GM06990 (cell line): Measurements from ENCODE around the gene VNN1.

Experiments
- DNase-seq: peaks from one replicate; pipeline ENCODE4 v3.0.0-alpha.2; 2011; ENCODE audit not compliant: insufficient read length; ENCODE audit errors: extremely low read depth
- H3K27me3 ChIP-seq: replicated peaks from 2 replicates; pipeline ENCODE4 v1.6.0; 2011; ENCODE audit warnings: low read length; ENCODE audit not compliant: control insufficient read depth, insufficient read depth
- H3K36me3 ChIP-seq: 2 replicates; pipeline ENCODE4 v1.5.1; 2011; ENCODE audit warnings: low read length; ENCODE audit not compliant: control insufficient read depth, insufficient read depth
- H3K4me3 ChIP-seq: replicated peaks from 2 replicates; pipeline ENCODE4 v1.5.1; 2011; ENCODE audit warnings: low read depth, mild to moderate bottlenecking, control low read depth, low read length
- TF ChIP-seq, protein P1 (sequence below): IDR thresholded peaks from 2 replicates; pipeline ENCODE4 v1.5.1; 2011; ENCODE audit warnings: low read length, control low read depth, mild to moderate bottlenecking, inconsistent platforms; ENCODE audit not compliant: insufficient read depth, poor library complexity, severe bottlenecking

VNN1 gene

DNA sequence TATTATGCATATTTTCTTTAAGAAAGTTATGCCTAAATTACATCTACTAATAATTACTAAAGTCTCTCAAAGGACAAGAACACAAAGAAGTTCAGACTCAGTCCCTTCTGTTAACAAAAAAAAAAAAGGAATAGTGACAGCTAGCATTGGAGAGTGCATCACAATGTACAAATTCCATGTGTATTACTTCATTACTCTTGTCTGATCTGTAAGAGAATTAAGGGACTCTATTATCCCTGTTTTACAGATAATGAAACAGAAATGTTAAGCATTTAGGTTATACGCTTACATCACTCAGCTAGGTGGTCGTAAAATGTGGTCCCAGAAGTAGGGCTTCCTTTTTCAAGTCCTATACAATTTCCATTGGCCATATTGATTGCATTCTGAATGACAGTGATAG, 17.2 kb upstream of the VNN1 start:
- Histone ChIP-seq H3K27me3 (no peaks in the 10 kb centered on the region), H3K4me3 (no peak overlapping the region), H3K36me3 (no peaks in the 10 kb centered on the region)
- no peak for DNase-seq
- TF ChIP-seq, protein P1, sequence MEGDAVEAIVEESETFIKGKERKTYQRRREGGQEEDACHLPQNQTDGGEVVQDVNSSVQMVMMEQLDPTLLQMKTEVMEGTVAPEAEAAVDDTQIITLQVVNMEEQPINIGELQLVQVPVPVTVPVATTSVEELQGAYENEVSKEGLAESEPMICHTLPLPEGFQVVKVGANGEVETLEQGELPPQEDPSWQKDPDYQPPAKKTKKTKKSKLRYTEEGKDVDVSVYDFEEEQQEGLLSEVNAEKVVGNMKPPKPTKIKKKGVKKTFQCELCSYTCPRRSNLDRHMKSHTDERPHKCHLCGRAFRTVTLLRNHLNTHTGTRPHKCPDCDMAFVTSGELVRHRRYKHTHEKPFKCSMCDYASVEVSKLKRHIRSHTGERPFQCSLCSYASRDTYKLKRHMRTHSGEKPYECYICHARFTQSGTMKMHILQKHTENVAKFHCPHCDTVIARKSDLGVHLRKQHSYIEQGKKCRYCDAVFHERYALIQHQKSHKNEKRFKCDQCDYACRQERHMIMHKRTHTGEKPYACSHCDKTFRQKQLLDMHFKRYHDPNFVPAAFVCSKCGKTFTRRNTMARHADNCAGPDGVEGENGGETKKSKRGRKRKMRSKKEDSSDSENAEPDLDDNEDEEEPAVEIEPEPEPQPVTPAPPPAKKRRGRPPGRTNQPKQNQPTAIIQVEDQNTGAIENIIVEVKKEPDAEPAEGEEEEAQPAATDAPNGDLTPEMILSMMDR: no peak

DNA sequence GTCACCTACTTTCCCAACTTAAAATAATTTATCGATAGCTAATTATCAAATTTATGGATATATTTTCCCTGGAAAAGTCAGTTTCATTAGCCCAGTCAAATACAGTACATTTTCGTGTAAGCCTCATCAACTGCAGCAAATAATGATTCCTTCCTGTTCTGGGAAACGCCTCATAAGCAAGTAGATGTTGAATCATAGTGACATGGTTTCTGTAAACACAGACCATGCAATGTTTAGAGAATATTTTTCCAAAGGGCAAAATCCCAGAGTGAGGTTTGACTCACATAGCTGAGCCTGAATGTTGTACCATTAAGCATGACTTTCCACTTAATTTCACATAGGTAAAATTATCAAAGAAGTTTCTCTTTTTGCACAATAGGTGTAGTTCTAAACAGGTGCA, 16.7 kb upstream of the VNN1 start:
- DNase-seq: no peak
- Histone ChIP-seq H3K4me3 (no peak overlapping the region), H3K36me3 (no peaks in the 10 kb centered on the region), H3K27me3 (no peaks in the 10 kb centered on the region)
- TF ChIP-seq, protein P1: no peak

DNA sequence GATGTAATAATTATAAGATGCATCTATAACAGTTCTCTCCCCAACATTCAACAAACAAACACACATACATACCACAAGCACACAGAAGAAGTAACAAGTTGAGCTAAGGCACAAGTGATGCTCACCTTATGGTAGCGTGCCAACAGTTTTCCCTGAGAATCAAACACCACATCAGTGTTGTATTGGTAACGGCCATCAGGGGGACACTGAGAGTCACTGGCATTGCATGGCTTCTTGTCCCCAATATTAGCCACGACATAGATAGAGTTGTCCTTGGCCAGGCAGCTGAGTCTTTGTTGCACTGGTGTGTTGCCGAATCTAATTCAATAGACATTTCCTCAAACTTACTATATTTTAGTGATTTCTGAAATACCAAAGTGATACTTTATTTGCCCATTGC, 14.8 kb upstream of the VNN1 start:
- Histone ChIP-seq H3K27me3 (no peaks in the 10 kb centered on the region), H3K4me3 (no peak overlapping the region), H3K36me3 (no peaks in the 10 kb centered on the region)
- TF ChIP-seq, protein P1: peak; percentile 12
- no peak for DNase-seq

DNA sequence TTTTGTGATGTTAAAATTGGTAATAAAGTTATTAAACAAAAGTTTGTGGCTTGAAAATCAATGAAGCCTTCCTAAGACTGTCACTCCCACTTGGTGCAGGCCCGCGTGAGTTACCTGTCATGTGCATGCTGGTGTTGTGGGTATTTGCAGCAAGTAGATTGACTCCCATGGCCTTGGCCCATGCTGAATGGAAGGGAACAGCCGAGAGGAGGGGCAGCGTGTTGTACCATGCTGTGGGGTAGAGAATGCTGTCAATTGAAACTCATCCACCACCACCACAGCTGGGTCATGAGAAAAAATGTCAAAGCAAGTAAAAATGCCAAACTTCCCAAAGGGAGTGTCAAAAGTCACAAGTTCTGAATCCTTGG, 12.7 kb upstream of the VNN1 start:
- TF ChIP-seq, protein P1: no peak
- no peaks in the 10 kb centered on the region for H3K36me3 ChIP-seq
- no peaks in the 10 kb centered on the region for H3K27me3 ChIP-seq
- no peak for DNase-seq
- H3K4me3 ChIP-seq: no peak overlapping the region

DNA sequence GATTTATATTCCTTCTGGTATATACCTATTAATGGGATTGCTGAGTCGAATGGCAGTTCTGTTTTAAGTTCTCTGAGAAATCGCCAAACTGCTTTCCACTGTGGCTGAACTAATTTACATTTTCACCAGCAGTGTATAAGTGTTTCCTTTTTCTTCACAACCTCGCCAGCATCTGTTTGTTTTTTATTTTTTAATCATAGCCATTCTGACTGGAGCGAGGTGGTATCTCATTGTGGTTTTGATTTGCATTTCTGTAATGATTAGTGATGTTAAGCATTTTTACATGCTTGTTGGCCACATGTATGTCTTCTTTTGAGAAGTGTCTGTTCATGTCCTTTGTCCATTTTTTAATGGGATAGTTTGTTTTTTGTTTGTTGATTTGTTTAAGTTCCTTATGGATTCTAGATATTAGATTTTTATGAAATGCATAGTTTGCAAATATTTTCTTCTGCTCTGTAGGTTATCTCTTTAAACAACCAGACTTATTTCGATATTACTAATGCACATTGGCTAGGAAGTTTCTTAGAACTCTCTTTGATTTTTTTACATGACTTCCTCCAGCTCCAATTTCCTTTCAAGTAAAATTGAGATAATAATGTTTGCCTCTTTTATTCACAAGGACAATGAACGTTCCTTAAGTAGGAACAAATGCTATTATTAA, 12.2 kb upstream of the VNN1 start:
- TF ChIP-seq, protein P1: no peak
- no peaks in the 10 kb centered on the region for H3K36me3 ChIP-seq
- no peaks in the 10 kb centered on the region for H3K27me3 ChIP-seq
- H3K4me3 ChIP-seq: no peak overlapping the region
- DNase-seq: no peak

DNA sequence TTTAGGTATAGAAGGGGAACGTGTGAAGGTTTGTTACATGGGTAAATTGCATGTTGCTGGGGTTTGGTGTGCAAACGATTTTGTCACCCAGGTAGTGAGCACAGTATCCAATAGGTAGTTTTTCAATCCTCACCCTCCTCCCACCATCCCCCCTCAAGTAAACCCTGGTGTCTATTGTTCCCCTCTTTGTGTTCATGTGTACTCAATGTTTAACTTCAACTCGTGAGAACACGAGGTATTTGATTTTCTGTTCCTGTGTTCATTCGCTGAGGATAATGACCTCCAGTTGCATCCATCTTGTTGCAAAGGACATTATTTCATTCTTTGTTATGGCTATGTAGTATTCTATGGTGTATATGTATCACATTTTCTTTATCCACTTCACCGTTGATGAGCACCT, 11.6 kb upstream of the VNN1 start:
- DNase-seq: no peak
- TF ChIP-seq, protein P1: no peak
- Histone ChIP-seq H3K27me3 (no peaks in the 10 kb centered on the region), H3K4me3 (no peak overlapping the region), H3K36me3 (no peaks in the 10 kb centered on the region)
